Endometrial microvascular endothelial cells (primary cell): ENCODE results near the gene LRRC26. TPM values are rescaled to one million over a fixed set of nuclear protein-coding genes. Genes with fewer than 3 reads are reported as not detected.

Experiments
- in situ Hi-C: cut with HindIII; loops from 2 replicates; pipeline ENCODE4 v1.10.0; 2017; ENCODE audit warnings: low sequenced_read_pairs, low pct_unique_long_range_greater_than_20kb; ENCODE audit errors: inconsistent ontology term
- total RNA-seq: library from RNA; depleted of rRNA; stranded (reverse); fragments of >200 nt; gene quantifications from one replicate; pipeline ENCODE4 v1.2.3, GENCODE V29; 2015; ENCODE audit errors: inconsistent ontology term

LRRC26 gene
- total RNA-seq: not detected

GRCh38 chr9:137169896-137170358 is at the start of gene LRRC26:
Gene LRRC26 (minus strand): TSS chr9:137170051. CDS start chr9:137169943, 108 bp downstream.
- in situ Hi-C loops: loop anchor here (25.0 kb wide), 1 partner anchor 233 kb away; the partner anchor contains the start of genes C8G and FBXW5

- in situ Hi-C loops: no loop called here
Observed at GRCh38 chr9:137218754-137219271, 49.0 kb upstream of the LRRC26 start.

- in situ Hi-C loops: no loop called here
Observed at GRCh38 chr9:137218212-137218753, 48.4 kb upstream of the LRRC26 start.

GRCh38 chr9:137217276-137218211 is 47.7 kb upstream of the LRRC26 start:
- in situ Hi-C loops: no loop called here

- in situ Hi-C loops: no loop called here
Observed at GRCh38 chr9:137216188-137216965, 46.5 kb upstream of the LRRC26 start.

- in situ Hi-C loops: no loop called here
Observed at GRCh38 chr9:137215196-137215986, 45.5 kb upstream of the LRRC26 start.

- in situ Hi-C loops: no loop called here
Observed at GRCh38 chr9:137214620-137215019, 44.8 kb upstream of the LRRC26 start.

GRCh38 chr9:137213160-137214060 is 43.6 kb upstream of the LRRC26 start:
- in situ Hi-C loops: no loop called here

- in situ Hi-C loops: no loop called here
Observed at GRCh38 chr9:137212520-137212919, 42.7 kb upstream of the LRRC26 start.

GRCh38 chr9:137211532-137211931 is 41.7 kb upstream of the LRRC26 start:
- in situ Hi-C loops: no loop called here

GRCh38 chr9:137206602-137207001 is 36.8 kb upstream of the LRRC26 start:
- in situ Hi-C loops: no loop called here

- in situ Hi-C loops: no loop called here
Observed at GRCh38 chr9:137205126-137206069, 35.5 kb upstream of the LRRC26 start, which contains the start of the genes NDOR1 and TMEM203. Gene NDOR1 (plus strand): TSS chr9:137205700. CDS start chr9:137205778, 78 bp downstream. Gene TMEM203 (minus strand): TSS chr9:137205648. CDS start chr9:137205414, 234 bp downstream.

- in situ Hi-C loops: no loop called here
Observed at GRCh38 chr9:137204731-137205125, 34.9 kb upstream of the LRRC26 start.

- in situ Hi-C loops: no loop called here
Observed at GRCh38 chr9:137202966-137203365, 33.1 kb upstream of the LRRC26 start.

GRCh38 chr9:137201205-137201868 is 31.5 kb upstream of the LRRC26 start:
- in situ Hi-C loops: no loop called here
